Endothelial cell of umbilical vein (primary cell): Measurements from ENCODE around the gene ARSB. TPM values are rescaled to one million over a fixed set of nuclear protein-coding genes. Genes with fewer than 3 reads are reported as not detected.

ENCODE experiments used
- BruUV-seq: library from RNA; stranded (reverse); fragments of 400-500 nt; replicated peaks from 2 replicates; lab custom pipeline; 2021; lab: Mats Ljungman, UMichigan
- CTCF ChIA-PET: fragments of 300-600, 350-600 bp; sonication (Branson Sonifier 250); formaldehyde crosslinking; loops from one replicate; lab custom pipeline; 2021; ENCODE audit warnings: antibody characterized with exemption, inconsistent platforms; lab: Charles Lee
- POLR2A ChIA-PET: fragments of 300-600, 350-600 bp; sonication (Branson Sonifier 250); formaldehyde crosslinking; loops from one replicate; lab custom pipeline; 2021; ENCODE audit warnings: antibody characterized with exemption, inconsistent platforms; lab: Charles Lee
- DNase-seq: peaks from one replicate; pipeline ENCODE4 v3.0.0-alpha.2; 2011; ENCODE audit warnings: low read depth, low spot score
- FAIRE-seq: peaks from 2 replicates; lab custom pipeline; 2011; peaks lifted over from hg19 to GRCh38; lab: Jason Lieb, UNC
- H2AFZ ChIP-seq: 2 replicates; pipeline ENCODE4 v1.6.0; 2012; ENCODE audit warnings: low read depth, low read length, control low read depth, inconsistent platforms
- H3K27ac ChIP-seq: 2 replicates; pipeline ENCODE4 v1.5.1; 2011; ENCODE audit warnings: low read depth, mild to moderate bottlenecking, control low read depth, low read length, moderate library complexity; ENCODE audit not compliant: insufficient read depth
- H3K27me3 ChIP-seq, 2 experiments: 2 replicates each; pipeline versions ENCODE4 v1.6.0 to v1.6.1; 2011; ENCODE audit warnings: low read length in 2 of 2, mixed read lengths in 1 of 2; ENCODE audit not compliant: control insufficient read depth in 2 of 2, insufficient read depth in 2 of 2
- H3K36me3 ChIP-seq, 2 experiments: 2 replicates in 1 of 2; 3 replicates in 1 of 2; pipeline ENCODE4 v1.5.1; 2011; ENCODE audit warnings: low read length in 2 of 2, mild to moderate bottlenecking in 1 of 2, moderate library complexity in 1 of 2; ENCODE audit not compliant: control insufficient read depth in 2 of 2, insufficient read depth in 2 of 2; ENCODE audit errors: extremely low read depth in 1 of 2
- H3K4me1 ChIP-seq: 3 replicates; pipeline ENCODE4 v1.5.1; 2011; ENCODE audit warnings: mild to moderate bottlenecking, low read length; ENCODE audit not compliant: control insufficient read depth, insufficient read depth; ENCODE audit errors: extremely low read depth
- H3K4me2 ChIP-seq: 2 replicates; pipeline ENCODE4 v1.6.1; 2011; ENCODE audit warnings: low read length, control low read depth, mixed read lengths; ENCODE audit not compliant: insufficient read depth
- H3K4me3 ChIP-seq, 3 experiments: fragments of 200-600 bp in 1 of 3; sonication (generic), shearing (Covaris generic) in 1 of 3; replicated peaks in 1 of 3; 2 replicates each; pipeline ENCODE4 v1.5.1; 2011 to 2016; ENCODE audit warnings: control low read depth in 3 of 3, low read length in 3 of 3, mild to moderate bottlenecking in 2 of 3, inconsistent platforms in 1 of 3, low read depth in 1 of 3, moderate library complexity in 1 of 3; ENCODE audit not compliant: insufficient read depth in 1 of 3
- H3K79me2 ChIP-seq: 2 replicates; pipeline ENCODE4 v1.6.0; 2012; ENCODE audit warnings: low read length, inconsistent platforms; ENCODE audit not compliant: control insufficient read depth, insufficient read depth
- H3K9ac ChIP-seq: replicated peaks from 2 replicates; pipeline ENCODE3; 2011; ENCODE audit warnings: low read length, control low read depth; ENCODE audit not compliant: insufficient read depth; ENCODE audit errors: extremely low read depth
- H3K9me1 ChIP-seq: replicated peaks from 3 replicates; pipeline ENCODE4 v1.6.0; 2011; ENCODE audit warnings: mild to moderate bottlenecking, low read length; ENCODE audit not compliant: control insufficient read depth, insufficient read depth; ENCODE audit errors: extremely low read depth
- H3K9me3 ChIP-seq: replicated peaks from 2 replicates; pipeline ENCODE4 v1.5.1; 2012; ENCODE audit warnings: low read length, inconsistent platforms; ENCODE audit not compliant: control insufficient read depth, insufficient read depth
- H4K20me1 ChIP-seq: replicated peaks from 2 replicates; pipeline ENCODE3; 2011; ENCODE audit warnings: mild to moderate bottlenecking, low read length; ENCODE audit not compliant: control insufficient read depth, insufficient read depth; ENCODE audit errors: extremely low read depth
- EZH2 ChIP-seq: IDR thresholded peaks from 2 replicates; pipeline ENCODE4 v1.6.1; 2012; ENCODE audit warnings: borderline replicate concordance, low read depth, mild to moderate bottlenecking, moderate library complexity, low read length, inconsistent platforms; ENCODE audit not compliant: severe bottlenecking
- FOS ChIP-seq: IDR thresholded peaks from 2 replicates; pipeline ENCODE4 v1.6.1; 2011; ENCODE audit warnings: mild to moderate bottlenecking, low read length, moderate library complexity, borderline replicate concordance; ENCODE audit not compliant: insufficient read depth
- GATA2 ChIP-seq: IDR thresholded peaks from 2 replicates; pipeline ENCODE4 v1.7.0; 2011; ENCODE audit warnings: low read depth, mild to moderate bottlenecking, moderate library complexity, mixed read lengths, low read length; ENCODE audit not compliant: insufficient read length, insufficient read depth
- JUN ChIP-seq: IDR thresholded peaks from 2 replicates; pipeline ENCODE4 v1.6.1; 2011; ENCODE audit warnings: borderline replicate concordance, low read depth; ENCODE audit not compliant: insufficient read length, insufficient read depth
- MYC ChIP-seq: IDR thresholded peaks from one replicate; pipeline ENCODE4 v1.6.1; 2011; ENCODE audit warnings: mild to moderate bottlenecking, low read depth, low read length
- POLR2A ChIP-seq: IDR thresholded peaks from 2 replicates; pipeline ENCODE4 v1.6.1; 2012; ENCODE audit warnings: low read depth, mild to moderate bottlenecking, control low read depth, low read length
- POLR2AphosphoS5 ChIP-seq: IDR thresholded peaks from 2 replicates; pipeline ENCODE4 v1.6.1; 2012; ENCODE audit warnings: low read depth, mild to moderate bottlenecking, control low read depth, low read length, moderate library complexity; ENCODE audit not compliant: insufficient read depth
- dilution Hi-C: fragments of 300-500 bp; cut with MboI; formaldehyde crosslinking; loops from one replicate; pipeline ENCODE4 v1.15.0; 2019; ENCODE audit warnings: low sequenced_read_pairs; ENCODE audit not compliant: extremely low pct_ligation_motif_present
- intact Hi-C: fragments of 100-400 bp; cut with micrococcal nuclease; formaldehyde crosslinking; loops from one replicate; pipeline ENCODE4 v1.10.0; 2022
- polyA plus RNA-seq, 4 experiments: library from polyadenylated mRNA; depleted of rRNA in 3 of 4; stranded (reverse) in 3 of 4; unstranded in 1 of 4; fragments of >200 nt; gene quantifications; 2 replicates each; pipeline versions ENCODE4 v1.2.1 to v1.2.3, GENCODE V29; 2011 to 2012; ENCODE audit warnings: missing spikeins in 1 of 4
- total RNA-seq: library from RNA; stranded (reverse); gene quantifications from 2 replicates; pipeline ENCODE4 v1.2.3, GENCODE V29; 2021
- TF ChIP-seq, protein P1 (sequence below): IDR thresholded peaks from 2 replicates; pipeline ENCODE4 v1.6.1; 2011; ENCODE audit not compliant: insufficient read depth, insufficient read length
- TF ChIP-seq, protein P2 (sequence below), 2 donors: IDR thresholded peaks; 1 replicate in 1 of 2; 2 replicates in 1 of 2; pipeline ENCODE4 v1.5.1; 2011; ENCODE audit warnings: low read length in 2 of 2, mild to moderate bottlenecking in 2 of 2, moderate library complexity in 2 of 2, control low read depth in 1 of 2, inconsistent platforms in 1 of 2, low read depth in 1 of 2; ENCODE audit not compliant: insufficient read depth in 1 of 2; ENCODE audit errors: extremely low read depth in 1 of 2

Gene ARSB
- total and polyA plus RNA-seq, 2 donors (not counting 3 experiments of a cell fraction or from before 2014, with no cell fraction given): 17.2 to 25.8 TPM

DNA sequence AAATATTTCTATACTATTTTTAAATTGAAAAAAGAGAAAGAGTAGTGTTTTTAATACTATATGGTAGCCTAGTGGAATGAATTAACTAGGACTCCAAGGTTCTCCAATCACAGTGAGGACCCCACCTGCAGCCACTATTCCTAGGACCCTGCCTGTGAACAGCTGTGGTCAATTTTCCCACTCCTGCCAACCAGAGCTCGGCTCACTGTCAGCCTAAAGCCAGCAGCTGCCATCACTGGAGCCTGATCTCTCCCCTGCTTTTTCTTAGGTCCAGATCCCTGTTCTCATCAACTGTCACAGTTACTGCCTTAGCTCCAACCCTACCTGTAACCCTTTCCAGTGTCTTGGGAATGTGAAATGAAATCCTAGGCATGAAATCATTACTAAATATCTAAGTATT is 25.3 kb downstream of the ARSB start:
- Histone ChIP-seq H3K4me2 (no peak overlapping the region), H3K79me2 (no peaks in the 10 kb centered on the region), H3K9me3 (no peaks in the 10 kb centered on the region), H3K27me3 (no peaks in the 10 kb centered on the region), H3K36me3 (no peaks in the 10 kb centered on the region), H3K9ac (no peak overlapping the region), H3K4me1 (no peaks in the 10 kb centered on the region), H2AFZ (no peak overlapping the region), H3K27ac (no peak overlapping the region), H4K20me1 (no peaks in the 10 kb centered on the region), H3K4me3 (no peak overlapping the region), H3K9me1 (no peaks in the 10 kb centered on the region)
- intact Hi-C loops: loop anchor here (5.0 to 10.0 kb wide), 3 partner anchors 425 to 635 kb away; no protein-coding TSS in a partner anchor
- TF ChIP-seq EZH2: no peak
- TF ChIP-seq POLR2A: no peak
- no peak for TF ChIP-seq GATA2
- TF ChIP-seq JUN: no peak
- TF ChIP-seq, protein P1, sequence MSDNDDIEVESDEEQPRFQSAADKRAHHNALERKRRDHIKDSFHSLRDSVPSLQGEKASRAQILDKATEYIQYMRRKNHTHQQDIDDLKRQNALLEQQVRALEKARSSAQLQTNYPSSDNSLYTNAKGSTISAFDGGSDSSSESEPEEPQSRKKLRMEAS: no peak
- TF ChIP-seq, protein P2, sequence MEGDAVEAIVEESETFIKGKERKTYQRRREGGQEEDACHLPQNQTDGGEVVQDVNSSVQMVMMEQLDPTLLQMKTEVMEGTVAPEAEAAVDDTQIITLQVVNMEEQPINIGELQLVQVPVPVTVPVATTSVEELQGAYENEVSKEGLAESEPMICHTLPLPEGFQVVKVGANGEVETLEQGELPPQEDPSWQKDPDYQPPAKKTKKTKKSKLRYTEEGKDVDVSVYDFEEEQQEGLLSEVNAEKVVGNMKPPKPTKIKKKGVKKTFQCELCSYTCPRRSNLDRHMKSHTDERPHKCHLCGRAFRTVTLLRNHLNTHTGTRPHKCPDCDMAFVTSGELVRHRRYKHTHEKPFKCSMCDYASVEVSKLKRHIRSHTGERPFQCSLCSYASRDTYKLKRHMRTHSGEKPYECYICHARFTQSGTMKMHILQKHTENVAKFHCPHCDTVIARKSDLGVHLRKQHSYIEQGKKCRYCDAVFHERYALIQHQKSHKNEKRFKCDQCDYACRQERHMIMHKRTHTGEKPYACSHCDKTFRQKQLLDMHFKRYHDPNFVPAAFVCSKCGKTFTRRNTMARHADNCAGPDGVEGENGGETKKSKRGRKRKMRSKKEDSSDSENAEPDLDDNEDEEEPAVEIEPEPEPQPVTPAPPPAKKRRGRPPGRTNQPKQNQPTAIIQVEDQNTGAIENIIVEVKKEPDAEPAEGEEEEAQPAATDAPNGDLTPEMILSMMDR (IDR thresholded peaks at IDR 0.05; ENCODE audit: extremely low read depth in 1 of 2, insufficient read depth in 1 of 2, low read depth in 1 of 2, low read length in 2 of 2): no peak
- no peak for TF ChIP-seq MYC
- TF ChIP-seq FOS: no peak
- no peak for TF ChIP-seq POLR2AphosphoS5
- BruUV-seq: no TSS peak
- dilution Hi-C loops: no loop called here
- POLR2A ChIA-PET: no interaction called here
- CTCF ChIA-PET: interaction anchor here (8.9 kb wide), 1 partner anchor 61 kb away, joined by 133 read pairs; no protein-coding TSS in a partner anchor
- no peak for DNase-seq
- no peak for FAIRE-seq
